RPMI7951 (cell line): ENCODE results near the gene ETV6. TPM values are rescaled to one million over a fixed set of nuclear protein-coding genes. Genes with fewer than 3 reads are reported as not detected.

Experiments
- DNase-seq: peaks from one replicate; pipeline ENCODE4 v3.0.0-alpha.2; 2012; ENCODE audit warnings: low read depth
- total RNA-seq: library from RNA; depleted of rRNA; stranded (reverse); fragments of >200 nt; shearing (Covaris generic); gene quantifications from 2 replicates; pipeline ENCODE4 v1.2.3, GENCODE V29; 2014

Gene ETV6
- total RNA-seq, 1 experiment from 2014 or later: 7.9 TPM

GRCh38 chr12:11741434-11742092, 92.1 kb downstream of the ETV6 start:
- no peak for DNase-seq

GRCh38 chr12:11743423-11744409, 94.2 kb downstream of the ETV6 start:
- DNase-seq: no peak

GRCh38 chr12:11744410-11744801, 94.9 kb downstream of the ETV6 start:
- no peak for DNase-seq

GRCh38 chr12:11745113-11745512, 95.6 kb downstream of the ETV6 start:
- DNase-seq: no peak

- DNase-seq: peak; percentile 46
Observed at GRCh38 chr12:11746024-11746771, 96.7 kb downstream of the ETV6 start.

GRCh38 chr12:11746940-11747716, 97.7 kb downstream of the ETV6 start:
- DNase-seq: no peak

- no peak for DNase-seq
Observed at GRCh38 chr12:11747969-11748368, 98.5 kb downstream of the ETV6 start.

- DNase-seq: no peak
Observed at GRCh38 chr12:11748903-11749302, 99.4 kb downstream of the ETV6 start.

- DNase-seq: no peak
Observed at GRCh38 chr12:11749943-11750690, 100.6 kb downstream of the ETV6 start.

GRCh38 chr12:11752403-11753149, 103.1 kb downstream of the ETV6 start:
- no peak for DNase-seq

GRCh38 chr12:11753150-11753499, 103.7 kb downstream of the ETV6 start:
- DNase-seq: no peak

- DNase-seq: no peak
Observed at GRCh38 chr12:11753826-11754225, 104.4 kb downstream of the ETV6 start.

- DNase-seq: no peak
Observed at GRCh38 chr12:11754256-11754655, 104.8 kb downstream of the ETV6 start.

GRCh38 chr12:11755302-11755930, 105.9 kb downstream of the ETV6 start:
- DNase-seq: peak; percentile 10

- no peak for DNase-seq
Observed at GRCh38 chr12:11756022-11756421, 106.5 kb downstream of the ETV6 start.

- DNase-seq: no peak
Observed at GRCh38 chr12:11756523-11756922, 107.0 kb downstream of the ETV6 start.

GRCh38 chr12:11757095-11757494, 107.6 kb downstream of the ETV6 start:
- DNase-seq: no peak

GRCh38 chr12:11757531-11757930, 108.1 kb downstream of the ETV6 start:
- no peak for DNase-seq

- no peak for DNase-seq
Observed at GRCh38 chr12:11758087-11758486, 108.6 kb downstream of the ETV6 start.
